Measurements from ENCODE around the gene MPHOSPH6.
"Not testable (repeated sequence)": the region's sequence is repeated elsewhere in the genome, so short reads cannot be mapped to it uniquely, and the experiment has no call there.

The MPHOSPH6 gene

GRCh38 chr16:82169861-82170845 lies at the start of gene MPHOSPH6:
MPHOSPH6 (minus strand) TSS chr16:82170224; CDS start chr16:82170175, 49 bp downstream.
- in situ Hi-C loops (cut with MboI; ENCODE audit: low sequenced_read_pairs) = no loop called here

- in situ Hi-C loops (cut with MboI; ENCODE audit: low sequenced_read_pairs) = no loop called here
Measured at GRCh38 chr16:82219298-82219697, 49.3 kb upstream of the MPHOSPH6 start.

DNA sequence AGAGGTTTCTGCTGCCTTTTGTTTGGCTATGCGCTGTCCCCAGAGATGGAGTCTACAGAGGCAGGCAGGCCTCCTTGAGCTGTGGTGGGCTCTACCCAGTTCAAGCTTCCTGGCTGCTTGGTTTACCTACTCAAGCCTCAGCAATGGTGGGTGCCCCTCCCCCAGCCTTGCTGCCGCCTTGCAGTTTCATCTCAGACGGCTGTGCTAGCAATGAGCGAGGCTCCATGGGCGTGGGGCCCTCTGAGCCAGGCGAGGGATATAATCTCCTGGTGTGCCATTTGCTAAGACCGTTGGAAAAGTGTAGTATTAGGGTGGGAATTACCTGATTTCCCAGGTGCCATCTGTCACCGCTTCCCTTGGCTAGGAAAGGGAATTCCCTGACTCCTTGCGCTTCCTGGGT lies 39.3 kb upstream of the MPHOSPH6 start:
- in situ Hi-C loops (cut with MboI; ENCODE audit: low sequenced_read_pairs) = not testable (repeated sequence)

GRCh38 chr16:82203198-82203597 lies 33.2 kb upstream of the MPHOSPH6 start:
- in situ Hi-C loops (cut with MboI; ENCODE audit: low sequenced_read_pairs) = no loop called here

- in situ Hi-C loops (cut with MboI; ENCODE audit: low sequenced_read_pairs) = no loop called here
Measured at GRCh38 chr16:82201926-82202325, 31.9 kb upstream of the MPHOSPH6 start.

- in situ Hi-C loops (cut with MboI; ENCODE audit: low sequenced_read_pairs) = no loop called here
Measured at GRCh38 chr16:82201351-82201750, 31.3 kb upstream of the MPHOSPH6 start.

DNA sequence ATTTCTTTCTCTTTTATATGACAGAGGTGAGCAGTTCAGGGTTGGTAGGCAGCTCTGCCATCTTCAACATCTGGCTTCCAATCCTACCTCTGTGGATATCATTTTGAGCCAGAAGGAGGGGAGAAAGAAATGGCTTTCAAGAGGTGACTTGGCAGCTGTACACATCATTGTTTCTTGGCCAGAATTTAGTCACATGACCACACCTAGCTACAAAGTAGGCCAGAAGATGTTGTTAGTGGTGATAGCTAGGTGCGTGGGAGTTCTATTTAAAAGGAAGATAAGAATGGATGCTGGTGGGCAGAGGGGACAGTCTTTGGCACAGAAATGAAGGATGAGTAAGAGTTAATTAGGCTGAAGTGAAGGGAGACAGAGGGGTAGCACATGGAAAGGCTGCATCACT lies 29.2 kb upstream of the MPHOSPH6 start:
- in situ Hi-C loops (cut with MboI; ENCODE audit: low sequenced_read_pairs) = no loop called here

- in situ Hi-C loops (cut with MboI; ENCODE audit: low sequenced_read_pairs) = no loop called here
Measured at GRCh38 chr16:82197540-82198240, 27.7 kb upstream of the MPHOSPH6 start.

GRCh38 chr16:82195917-82196494 lies 26.0 kb upstream of the MPHOSPH6 start:
- in situ Hi-C loops (cut with MboI; ENCODE audit: low sequenced_read_pairs) = no loop called here

GRCh38 chr16:82194086-82194485 lies 24.1 kb upstream of the MPHOSPH6 start:
- in situ Hi-C loops (cut with MboI; ENCODE audit: low sequenced_read_pairs) = no loop called here

- in situ Hi-C loops (cut with MboI; ENCODE audit: low sequenced_read_pairs) = no loop called here
Measured at GRCh38 chr16:82192665-82193064, 22.6 kb upstream of the MPHOSPH6 start.

GRCh38 chr16:82190386-82190785 lies 20.4 kb upstream of the MPHOSPH6 start:
- in situ Hi-C loops (cut with MboI; ENCODE audit: low sequenced_read_pairs) = no loop called here

DNA sequence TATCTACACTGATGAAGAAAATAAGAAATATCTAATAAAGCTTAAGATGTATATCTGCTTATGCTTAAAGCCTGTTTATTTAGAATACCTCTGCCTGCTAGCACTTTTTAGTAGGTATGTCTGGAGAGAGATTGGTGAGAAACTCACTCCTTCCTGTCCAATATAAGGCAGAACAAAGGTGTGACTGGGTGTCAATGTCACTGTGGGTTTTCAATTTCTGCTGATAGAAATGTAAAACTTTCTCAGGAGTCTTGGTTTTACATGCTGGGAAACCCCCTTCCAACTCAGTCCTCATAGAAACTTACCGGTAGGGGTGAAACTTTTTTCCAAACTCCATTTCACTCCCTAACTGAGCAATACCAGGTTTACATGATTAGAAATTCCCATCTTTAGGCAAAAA lies 17.8 kb upstream of the MPHOSPH6 start:
- in situ Hi-C loops (cut with MboI; ENCODE audit: low sequenced_read_pairs) = no loop called here

DNA sequence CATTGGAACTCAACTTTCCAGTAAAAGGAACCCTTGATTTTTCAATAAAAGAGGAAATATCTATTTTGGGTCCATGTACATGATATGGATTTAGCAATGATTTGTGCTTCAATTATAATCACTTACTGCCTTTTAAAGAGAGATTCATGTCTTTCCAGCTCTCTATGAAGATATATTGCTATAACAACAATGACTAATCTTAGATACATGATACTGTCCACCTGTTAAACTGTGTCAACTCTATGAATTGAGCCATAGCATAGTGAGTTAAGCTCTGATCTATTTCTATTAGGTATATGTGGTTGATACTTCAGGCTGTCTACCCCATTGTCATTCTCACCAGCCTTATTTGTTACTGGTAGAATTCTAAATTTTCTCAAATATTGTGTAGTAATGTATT lies 15.0 kb upstream of the MPHOSPH6 start:
- in situ Hi-C loops (cut with MboI; ENCODE audit: low sequenced_read_pairs) = no loop called here

GRCh38 chr16:82184213-82184612 lies 14.2 kb upstream of the MPHOSPH6 start:
- in situ Hi-C loops (cut with MboI; ENCODE audit: low sequenced_read_pairs) = no loop called here

DNA sequence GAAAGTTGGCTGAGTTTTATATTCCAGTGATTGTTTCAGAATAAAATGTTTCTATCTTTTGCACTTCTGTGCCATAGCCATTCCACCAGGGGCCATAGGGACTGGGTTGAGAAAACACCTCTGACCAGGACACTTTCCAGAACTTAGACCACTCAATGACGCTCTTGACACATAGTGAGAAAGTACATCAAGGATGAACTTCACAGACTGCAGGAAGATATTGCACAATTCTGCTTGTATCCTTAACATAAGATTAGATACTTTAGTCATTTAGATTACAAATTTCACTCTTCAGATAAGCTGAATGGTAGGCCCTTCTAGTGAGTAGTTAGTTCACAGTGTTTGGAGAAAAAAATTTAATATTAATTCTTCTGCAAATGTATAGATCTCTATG lies 13.0 kb upstream of the MPHOSPH6 start:
- in situ Hi-C loops (cut with MboI; ENCODE audit: low sequenced_read_pairs) = no loop called here

DNA sequence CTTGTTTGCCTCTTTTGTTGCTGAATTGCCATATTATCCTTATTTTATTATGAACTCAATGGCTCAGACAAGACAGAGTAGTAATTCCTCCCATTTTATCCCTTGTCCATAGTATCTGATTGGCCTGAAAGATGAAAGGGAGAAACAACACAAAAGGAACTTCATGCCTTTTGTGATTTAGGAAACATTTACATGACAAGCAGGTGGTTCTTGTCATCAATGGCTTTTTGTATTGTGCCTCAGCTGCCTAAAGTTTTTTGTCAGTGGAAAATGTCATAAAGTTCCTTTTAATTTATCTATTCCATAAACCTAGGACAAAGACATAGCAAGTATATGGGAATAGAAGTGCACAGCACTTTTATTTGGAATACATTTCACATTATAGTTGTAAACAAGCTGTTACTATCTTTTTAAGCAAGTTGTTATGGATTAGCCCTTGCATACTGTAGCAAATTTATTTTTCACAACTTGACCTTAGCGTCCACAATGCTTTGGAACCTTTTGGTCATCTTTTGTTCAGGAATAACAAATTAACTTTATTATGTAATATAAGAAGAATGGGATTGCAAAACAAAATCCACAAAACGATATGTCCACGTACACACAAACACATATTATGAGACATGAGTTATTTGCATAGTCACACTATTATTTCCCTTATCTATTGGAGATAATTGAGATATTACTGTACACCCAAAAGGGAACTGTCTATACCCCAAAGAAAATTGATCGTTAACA lies 12.4 kb upstream of the MPHOSPH6 start:
- in situ Hi-C loops (cut with MboI; ENCODE audit: low sequenced_read_pairs) = no loop called here

DNA sequence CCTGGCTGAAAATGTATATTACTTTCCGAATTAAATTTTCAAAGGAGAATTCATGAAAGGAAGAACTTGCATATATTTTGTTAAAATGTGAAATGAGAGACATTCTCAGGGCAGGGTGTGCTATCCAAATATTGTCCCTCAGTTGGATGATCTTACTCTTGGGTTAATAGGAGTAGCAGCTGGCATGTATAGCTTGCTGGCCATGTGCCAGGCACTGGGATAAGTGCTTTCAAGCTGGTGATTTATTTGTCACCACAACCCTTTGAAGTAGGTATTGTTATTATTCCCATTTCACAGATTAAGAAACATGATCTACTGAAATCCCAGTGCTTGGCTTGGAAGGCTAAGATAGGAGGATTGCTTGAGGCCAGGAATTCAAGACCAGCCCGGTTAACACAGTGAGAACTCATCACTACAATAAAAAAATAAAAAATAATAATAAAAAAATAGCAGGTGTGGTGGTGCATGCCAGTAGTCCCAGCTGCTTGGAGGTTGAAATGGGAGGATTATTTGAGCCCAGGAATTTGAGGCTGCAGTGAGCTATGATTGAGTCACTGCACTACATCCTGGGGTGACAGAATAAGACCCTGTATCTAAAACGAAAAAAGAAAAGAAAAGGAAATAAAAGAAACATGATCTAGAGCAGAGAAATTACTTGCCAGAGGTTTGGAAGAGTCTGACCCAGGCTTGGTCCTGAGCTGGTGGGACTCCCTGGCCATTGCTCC lies 11.6 kb upstream of the MPHOSPH6 start:
- in situ Hi-C loops (cut with MboI; ENCODE audit: low sequenced_read_pairs) = no loop called here

DNA sequence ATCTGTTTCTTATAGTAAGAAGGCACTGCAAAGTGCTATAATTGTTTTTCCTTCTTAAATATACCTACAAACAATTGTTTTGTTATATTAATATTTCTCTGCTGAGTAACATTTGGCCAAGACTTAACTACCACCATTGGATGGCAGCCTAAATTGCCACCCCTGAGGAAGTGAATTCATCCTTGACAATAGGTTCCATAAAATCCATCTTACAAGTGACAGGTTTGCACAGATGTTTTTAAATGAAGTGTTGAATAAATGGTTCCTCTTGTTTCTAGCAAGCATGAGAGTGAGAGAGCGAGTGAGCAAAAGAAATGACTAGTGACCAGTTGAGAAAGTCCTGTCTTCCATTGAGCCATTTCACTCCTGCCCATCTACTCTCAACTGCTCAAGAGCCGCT lies 8.3 kb upstream of the MPHOSPH6 start:
- in situ Hi-C loops (cut with MboI; ENCODE audit: low sequenced_read_pairs) = no loop called here

GRCh38 chr16:82177555-82177954 lies 7.5 kb upstream of the MPHOSPH6 start:
- in situ Hi-C loops (cut with MboI; ENCODE audit: low sequenced_read_pairs) = no loop called here
